RWPE1 (cell line): ENCODE measurements around the gene C22orf42.

ENCODE experiments used
- CTCF ChIA-PET: fragments of 350-600 bp; sonication (Branson Sonifier 250); formaldehyde crosslinking; extraction: SDS; loops from one replicate; lab custom pipeline; 2021; lab: Yijun Ruan, JAX
- POLR2A ChIA-PET: fragments of 400-600 bp; formaldehyde crosslinking; extraction: SDS; loops from one replicate; lab custom pipeline; 2020; ENCODE audit warnings: antibody characterized with exemption; ENCODE audit not compliant: low non-redundant PET; lab: Yijun Ruan, JAX
- DNase-seq: peaks from one replicate; pipeline ENCODE4 v3.0.0; 2012; ENCODE audit warnings: low spot score
- H3K27ac ChIP-seq: fragments of 450-650 bp; 2 replicates; pipeline ENCODE4 v1.5.1; 2017
- TF ChIP-seq, protein P1 (sequence below): fragments of 450-650 bp; conservative IDR thresholded peaks from 2 replicates; pipeline ENCODE4 v1.5.1; 2017; ENCODE audit warnings: low read depth, mild to moderate bottlenecking

C22orf42 gene

DNA sequence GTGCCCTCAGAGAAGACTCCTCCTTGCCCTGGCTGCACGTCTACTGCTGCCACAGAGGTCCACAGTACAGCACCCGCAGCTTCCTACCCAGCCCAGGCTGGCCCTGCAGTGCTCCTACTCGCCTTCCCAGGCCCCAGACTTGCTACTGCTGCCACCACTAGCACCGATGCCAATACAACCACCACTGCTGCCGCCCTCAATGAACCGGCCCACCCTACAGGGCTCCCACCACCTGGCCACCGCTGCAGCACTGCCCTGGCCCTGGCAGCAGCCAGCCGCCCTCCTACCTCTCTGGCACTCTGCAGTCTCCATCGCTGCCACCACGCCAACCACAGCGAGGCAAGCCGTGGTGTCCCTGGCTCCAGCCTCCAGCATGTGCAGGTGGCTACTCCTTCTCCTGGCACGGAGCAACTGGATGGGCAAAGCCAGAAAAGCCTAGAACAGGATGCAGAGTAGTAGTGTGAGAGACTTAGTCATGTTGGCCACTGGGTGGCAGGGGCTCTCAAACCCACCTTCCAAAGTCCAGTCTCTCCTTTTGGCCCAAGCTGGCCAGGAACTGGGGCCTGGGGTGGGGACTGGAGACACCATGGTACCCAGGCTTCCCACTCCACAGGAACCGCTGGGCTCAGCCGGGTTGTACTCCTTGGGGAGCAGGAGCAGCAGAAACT, 39.4 kb downstream of the C22orf42 start:
- TF ChIP-seq, protein P1, sequence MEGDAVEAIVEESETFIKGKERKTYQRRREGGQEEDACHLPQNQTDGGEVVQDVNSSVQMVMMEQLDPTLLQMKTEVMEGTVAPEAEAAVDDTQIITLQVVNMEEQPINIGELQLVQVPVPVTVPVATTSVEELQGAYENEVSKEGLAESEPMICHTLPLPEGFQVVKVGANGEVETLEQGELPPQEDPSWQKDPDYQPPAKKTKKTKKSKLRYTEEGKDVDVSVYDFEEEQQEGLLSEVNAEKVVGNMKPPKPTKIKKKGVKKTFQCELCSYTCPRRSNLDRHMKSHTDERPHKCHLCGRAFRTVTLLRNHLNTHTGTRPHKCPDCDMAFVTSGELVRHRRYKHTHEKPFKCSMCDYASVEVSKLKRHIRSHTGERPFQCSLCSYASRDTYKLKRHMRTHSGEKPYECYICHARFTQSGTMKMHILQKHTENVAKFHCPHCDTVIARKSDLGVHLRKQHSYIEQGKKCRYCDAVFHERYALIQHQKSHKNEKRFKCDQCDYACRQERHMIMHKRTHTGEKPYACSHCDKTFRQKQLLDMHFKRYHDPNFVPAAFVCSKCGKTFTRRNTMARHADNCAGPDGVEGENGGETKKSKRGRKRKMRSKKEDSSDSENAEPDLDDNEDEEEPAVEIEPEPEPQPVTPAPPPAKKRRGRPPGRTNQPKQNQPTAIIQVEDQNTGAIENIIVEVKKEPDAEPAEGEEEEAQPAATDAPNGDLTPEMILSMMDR = no peak
- no peak for DNase-seq
- POLR2A ChIA-PET = no interaction called here
- no peak overlapping the region for H3K27ac ChIP-seq
- CTCF ChIA-PET = no interaction called here

DNA sequence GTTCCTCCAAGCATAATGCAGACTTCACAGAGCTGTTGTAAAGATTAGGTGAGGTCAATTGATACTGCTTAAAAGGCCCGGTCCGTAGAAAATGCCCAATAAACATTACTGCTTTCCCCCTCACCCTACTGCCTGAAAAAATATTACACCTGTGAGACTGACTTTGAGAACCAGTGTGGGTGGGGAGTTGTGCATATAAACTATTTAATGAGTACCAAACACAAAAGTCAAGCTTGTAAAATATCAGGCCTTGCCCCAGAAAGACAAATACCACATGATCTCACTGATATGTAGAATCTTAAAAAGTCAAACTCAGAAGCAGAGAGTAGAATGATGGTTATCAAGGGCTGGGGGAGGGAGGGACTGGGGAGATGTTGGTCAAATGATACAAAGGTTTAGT, 46.7 kb downstream of the C22orf42 start:
- no peak overlapping the region for H3K27ac ChIP-seq
- ChIA-PET CTCF (no interaction called here), POLR2A (no interaction called here)
- DNase-seq = no peak
- TF ChIP-seq, protein P1 = no peak

DNA sequence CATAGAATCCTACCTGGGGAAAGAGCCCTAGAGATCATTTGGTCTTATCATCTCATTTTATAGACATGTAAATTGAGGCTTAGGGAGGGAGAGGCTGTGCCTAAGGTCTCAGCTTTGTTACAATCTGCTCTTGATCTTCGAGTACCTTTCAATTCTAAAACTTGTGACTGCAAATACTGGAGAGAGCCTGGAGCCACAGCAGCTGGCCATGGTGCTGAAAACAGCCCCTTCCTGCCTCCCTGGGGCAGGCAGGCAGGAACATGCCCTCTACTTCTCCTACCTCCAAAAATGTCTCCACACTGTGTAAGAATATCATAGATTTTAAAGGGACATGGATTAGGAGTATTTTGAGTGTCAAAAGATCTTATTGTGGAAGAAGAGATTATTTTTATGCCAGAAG, 52.2 kb downstream of the C22orf42 start:
- ChIA-PET CTCF (no interaction called here), POLR2A (no interaction called here)
- TF ChIP-seq, protein P1 = no peak
- no peak overlapping the region for H3K27ac ChIP-seq
- DNase-seq = peak; percentile 19

DNA sequence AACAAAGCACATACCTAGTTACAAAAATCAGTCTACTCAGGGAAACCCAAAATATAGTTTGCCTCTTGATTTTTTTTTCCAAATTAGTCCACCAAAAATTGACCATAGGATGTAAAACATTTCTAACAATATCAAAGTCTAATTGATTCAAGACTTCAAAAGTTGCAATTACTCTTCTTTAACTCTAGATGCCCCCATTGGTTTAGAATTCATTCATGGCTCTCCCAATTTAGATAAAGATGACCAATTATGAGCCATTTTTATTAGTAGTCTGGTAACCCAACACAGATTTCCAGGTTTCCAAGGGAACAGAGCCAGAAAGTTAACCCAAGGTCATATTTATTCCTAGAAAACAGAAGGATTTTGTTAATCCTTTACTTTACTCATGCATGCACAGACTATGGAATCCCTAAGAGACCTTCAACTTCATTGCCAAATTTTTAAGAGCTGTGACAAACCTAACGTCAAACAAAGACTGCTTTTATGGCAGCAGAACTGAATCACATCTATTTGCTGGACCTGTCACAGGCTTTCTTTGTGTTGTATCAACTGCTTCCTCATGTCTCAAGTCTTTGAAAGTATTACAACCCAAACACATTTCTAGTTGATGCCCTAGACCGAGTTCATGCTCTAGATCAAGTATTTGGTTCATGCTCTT, 55.3 kb downstream of the C22orf42 start:
- ChIA-PET CTCF (interaction anchor here (0.5 to 0.8 kb wide), 3 partner anchors 162 to 1002 kb away, joined by 3 read pairs; no protein-coding TSS in a partner anchor), POLR2A (no interaction called here)
- TF ChIP-seq, protein P1 = no peak
- DNase-seq = no peak
- no peak overlapping the region for H3K27ac ChIP-seq

DNA sequence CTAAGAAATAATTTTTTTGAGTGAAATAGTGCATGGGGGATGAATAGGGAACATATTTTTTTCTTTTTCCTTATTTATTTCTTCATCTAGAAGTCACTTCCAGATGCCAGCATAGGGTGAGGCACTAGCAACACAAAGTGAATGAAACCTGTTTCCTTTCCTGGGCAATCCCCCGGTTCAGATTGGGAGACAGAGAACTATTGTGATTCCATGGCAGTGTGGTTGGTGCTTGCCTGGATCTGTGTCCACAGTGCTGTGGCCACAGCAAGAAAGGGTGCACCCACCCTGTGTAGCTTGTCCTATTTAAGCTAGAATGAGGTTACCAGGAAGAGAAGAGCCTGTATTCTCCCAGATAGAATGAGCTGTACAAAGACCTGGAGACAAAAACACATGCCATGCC, 58.4 kb downstream of the C22orf42 start:
- POLR2A ChIA-PET = no interaction called here
- DNase-seq = no peak
- CTCF ChIA-PET = no interaction called here
- TF ChIP-seq, protein P1 = no peak
- no peak overlapping the region for H3K27ac ChIP-seq
